NCI-H2107 (cell line): Measurements from ENCODE around the gene CADM1.

Experiments
- DNase-seq: peaks from one replicate; lab custom pipeline; 2025; lab: John Stamatoyannopoulos, UW

The CADM1 gene

GRCh38 chr11:115181538-115181937 lies 322.7 kb downstream of the CADM1 start:
- DNase-seq, result no peak

- no peak for DNase-seq
Observed at GRCh38 chr11:115180272-115180671, 323.9 kb downstream of the CADM1 start.

DNA sequence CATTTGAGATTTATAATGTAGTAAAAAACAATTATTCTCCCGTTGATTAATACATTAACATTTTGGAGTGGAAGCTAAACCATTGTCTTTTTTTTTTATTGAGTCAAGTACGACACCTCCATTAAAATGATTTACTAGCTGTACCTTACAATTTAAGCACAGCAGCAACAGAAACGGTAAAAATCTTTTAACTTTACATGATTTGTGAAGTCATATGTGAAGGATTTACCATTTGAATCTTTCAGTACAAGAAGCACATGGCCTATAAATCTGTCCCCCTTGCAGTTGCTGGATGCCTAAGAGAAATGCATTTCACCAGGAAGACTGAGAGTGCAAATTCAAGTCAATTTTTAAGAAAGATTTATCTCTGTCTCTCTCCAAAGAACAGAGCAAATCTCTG lies 324.6 kb downstream of the CADM1 start:
- DNase-seq, result no peak

DNA sequence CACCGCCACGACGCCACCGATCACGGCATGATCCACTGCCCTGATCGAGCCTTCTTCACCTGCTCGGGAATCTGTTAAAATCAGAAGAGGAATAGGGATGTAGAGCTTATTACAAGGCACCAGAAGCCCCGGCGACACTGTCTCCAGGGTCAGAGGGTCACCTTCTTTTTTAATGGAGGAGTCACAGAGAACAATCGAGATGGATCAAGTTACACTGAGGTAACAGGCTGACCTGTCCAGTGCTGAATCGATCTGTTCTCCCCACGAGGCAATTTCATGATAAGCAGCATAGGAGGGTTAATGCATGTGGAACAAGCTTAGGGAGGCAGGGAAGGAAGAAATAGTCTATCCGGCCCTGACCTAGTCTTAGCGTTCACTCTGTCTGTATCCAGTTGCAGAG lies 325.5 kb downstream of the CADM1 start:
- no peak for DNase-seq

DNA sequence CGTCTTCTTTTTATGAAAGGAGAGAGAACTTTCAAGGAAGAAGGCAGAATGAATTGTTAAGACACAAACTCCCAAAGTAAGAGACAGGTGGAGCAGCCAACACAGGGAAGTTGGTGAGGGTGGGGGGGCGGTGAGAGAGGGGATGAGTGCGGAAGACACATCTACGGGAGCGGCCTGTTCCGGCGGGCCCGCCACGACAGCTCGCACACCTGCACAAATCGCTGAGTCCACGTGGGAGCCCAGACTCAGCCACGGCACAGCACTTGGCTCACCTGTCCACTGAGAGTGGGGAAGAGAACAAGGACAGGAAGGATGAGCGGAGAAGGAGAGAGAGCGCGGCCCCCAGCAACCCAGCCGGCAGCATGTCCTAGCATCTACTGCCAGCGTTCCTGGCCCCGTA lies 331.1 kb downstream of the CADM1 start:
- DNase-seq, result no peak

DNA sequence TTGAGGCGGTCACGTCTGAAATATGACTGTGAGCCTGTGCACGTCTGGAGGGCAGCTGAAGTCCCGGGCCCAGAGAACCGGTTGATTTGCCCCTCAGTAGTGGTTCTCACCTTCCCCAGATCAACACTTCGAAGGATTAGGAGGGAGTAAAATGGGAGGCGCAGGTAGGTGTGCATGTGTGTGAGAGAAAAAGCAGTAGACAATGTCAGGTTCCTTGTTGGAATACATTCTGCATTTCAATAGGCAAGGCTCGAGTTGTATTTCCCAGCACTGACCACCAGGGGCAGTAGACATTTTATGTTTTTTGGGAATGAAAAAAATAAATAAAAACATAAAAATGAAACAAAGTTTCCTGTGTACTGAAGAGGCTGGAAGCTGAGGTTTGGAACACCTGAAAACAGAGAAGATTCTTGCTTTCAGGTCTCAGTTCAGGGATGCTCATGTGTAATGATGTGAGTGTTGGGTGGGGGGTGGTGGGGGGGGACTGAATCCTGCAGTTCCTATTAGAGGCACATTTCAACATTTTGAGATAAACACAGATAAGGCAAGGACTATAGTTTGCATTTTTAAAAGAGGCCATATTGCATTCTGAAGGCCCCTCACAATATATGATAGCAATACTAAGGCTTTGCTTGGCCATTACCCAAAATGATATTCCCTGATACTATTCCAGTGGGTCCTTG lies 333.9 kb downstream of the CADM1 start:
- no peak for DNase-seq

DNA sequence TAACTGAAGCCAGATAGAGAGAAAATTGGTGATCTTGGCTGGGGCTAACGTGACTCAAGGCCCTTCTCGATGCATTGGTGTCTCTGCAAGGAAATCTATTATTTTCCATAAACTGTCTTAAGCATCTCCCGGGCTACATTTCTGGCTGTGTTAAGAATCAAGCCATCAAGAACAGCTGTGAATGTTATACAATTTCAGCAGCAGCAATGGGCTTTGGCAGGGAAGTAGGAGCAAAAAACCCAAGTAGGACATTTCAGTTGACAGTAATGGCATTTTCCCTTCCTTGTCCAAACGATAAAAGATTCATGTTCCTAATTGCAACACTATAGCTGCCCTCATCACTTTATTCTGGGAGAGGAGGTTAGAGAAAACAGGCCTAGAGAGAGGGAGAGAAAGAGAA lies 335.0 kb downstream of the CADM1 start:
- DNase-seq, result no peak

GRCh38 chr11:115168686-115169085 lies 335.5 kb downstream of the CADM1 start:
- no peak for DNase-seq

- peak; percentile 12 for DNase-seq
Observed at GRCh38 chr11:115168229-115168671, 336.0 kb downstream of the CADM1 start.

DNA sequence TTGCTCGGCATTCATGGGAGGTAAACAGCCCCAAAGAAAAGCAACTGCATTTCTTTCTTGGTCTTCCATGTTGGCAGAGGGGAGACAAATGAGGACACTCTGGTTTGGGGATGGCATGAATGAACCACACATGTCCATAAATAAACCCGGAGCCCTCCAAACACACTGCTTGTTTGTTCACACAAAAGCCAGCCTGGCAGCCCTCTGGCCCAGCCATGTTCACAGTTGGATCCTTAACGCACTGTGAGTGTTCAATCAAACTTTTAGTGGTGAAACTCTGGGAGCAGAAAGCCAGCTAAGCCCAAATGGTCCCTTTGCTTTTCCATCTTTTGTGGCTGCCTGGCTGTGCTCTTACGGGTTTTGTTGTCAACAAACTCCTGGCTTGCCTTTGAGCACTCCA lies 336.8 kb downstream of the CADM1 start:
- DNase-seq, result no peak

DNA sequence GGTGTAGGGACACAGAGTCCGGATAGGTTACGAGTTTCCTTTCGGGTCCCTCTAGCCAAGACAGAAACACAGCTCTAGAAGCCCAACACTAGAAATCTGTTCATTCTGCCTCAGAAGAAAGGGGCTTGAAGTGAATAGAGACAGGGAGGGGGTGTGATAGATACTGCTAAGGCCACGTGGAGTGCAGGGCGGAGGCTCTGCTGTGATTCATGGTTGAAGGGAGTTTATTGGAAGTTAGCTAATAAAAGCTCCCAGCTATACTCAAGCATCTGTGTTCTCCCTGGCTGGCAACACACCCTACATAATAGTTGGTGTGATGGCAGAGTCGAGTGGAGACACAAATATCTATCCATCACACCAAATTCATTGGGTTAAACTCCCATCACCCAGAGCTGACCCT lies 337.4 kb downstream of the CADM1 start:
- no peak for DNase-seq

- DNase-seq, result peak; percentile 36
Observed at GRCh38 chr11:115164774-115165173, 339.4 kb downstream of the CADM1 start.

- DNase-seq, result no peak
Observed at GRCh38 chr11:115162919-115163318, 341.3 kb downstream of the CADM1 start.

DNA sequence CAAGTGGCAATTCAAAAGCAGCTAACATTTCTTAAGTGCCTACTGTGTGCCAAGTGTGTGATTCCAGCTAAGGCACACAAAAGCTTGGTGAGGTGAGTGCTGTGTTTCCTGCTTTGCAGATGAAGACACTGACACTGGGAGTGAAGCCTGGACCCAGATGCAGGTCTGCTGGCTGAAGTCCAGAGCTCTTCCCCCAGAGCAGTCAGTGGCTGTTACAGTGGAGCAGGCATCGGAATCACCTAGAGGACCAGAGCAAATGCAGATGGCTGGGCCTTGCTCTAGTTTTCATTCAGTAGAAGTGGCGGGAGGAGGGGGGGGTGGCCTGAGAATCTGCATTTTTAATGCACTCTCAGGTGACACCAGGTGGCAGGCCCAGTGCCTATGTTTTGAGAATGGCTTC lies 342.3 kb downstream of the CADM1 start:
- no peak for DNase-seq

GRCh38 chr11:115159207-115159606 lies 345.0 kb downstream of the CADM1 start:
- DNase-seq, result peak; percentile 22

GRCh38 chr11:115158053-115158452 lies 346.2 kb downstream of the CADM1 start:
- DNase-seq, result no peak

DNA sequence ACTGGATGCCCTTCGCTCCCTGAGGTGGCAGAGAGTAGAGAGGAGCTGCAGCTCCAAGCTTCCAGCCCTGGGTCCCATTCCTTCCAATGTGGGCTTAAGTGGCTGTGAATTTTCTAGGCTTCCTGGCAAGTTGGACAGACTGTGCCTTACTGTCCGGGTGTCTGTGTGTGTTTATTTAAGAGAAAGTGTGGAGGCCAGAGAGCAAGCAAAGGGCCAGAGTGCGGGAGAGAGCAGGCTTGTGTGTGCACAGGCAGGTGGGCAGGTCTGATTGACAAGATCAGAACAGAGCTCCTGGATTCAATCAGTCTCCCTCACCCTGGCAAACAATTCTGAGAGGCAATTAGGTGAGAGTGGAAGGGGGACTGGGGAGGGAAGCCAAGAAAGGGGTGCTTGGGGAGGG lies 347.0 kb downstream of the CADM1 start:
- no peak for DNase-seq

DNA sequence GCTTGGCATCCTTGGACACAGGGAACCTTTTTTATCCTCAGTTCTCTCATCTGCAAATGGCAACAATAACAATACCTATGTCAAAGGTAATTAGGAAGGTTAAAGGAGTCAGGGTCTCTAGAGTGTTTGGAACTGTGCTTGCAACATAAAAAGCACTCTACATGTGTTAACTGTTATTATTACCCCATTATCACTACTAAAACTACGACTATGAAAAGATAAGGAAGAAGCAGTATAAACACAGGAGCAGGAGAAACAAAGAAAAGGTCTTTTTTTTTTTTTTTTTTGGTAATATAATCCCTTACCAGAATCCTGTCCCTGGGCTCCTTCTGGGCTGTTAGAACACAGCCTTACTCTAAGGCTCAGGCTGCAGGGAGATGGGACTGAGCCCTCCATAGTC lies 348.2 kb downstream of the CADM1 start:
- no peak for DNase-seq

- no peak for DNase-seq
Observed at GRCh38 chr11:115155320-115155719, 348.9 kb downstream of the CADM1 start.

DNA sequence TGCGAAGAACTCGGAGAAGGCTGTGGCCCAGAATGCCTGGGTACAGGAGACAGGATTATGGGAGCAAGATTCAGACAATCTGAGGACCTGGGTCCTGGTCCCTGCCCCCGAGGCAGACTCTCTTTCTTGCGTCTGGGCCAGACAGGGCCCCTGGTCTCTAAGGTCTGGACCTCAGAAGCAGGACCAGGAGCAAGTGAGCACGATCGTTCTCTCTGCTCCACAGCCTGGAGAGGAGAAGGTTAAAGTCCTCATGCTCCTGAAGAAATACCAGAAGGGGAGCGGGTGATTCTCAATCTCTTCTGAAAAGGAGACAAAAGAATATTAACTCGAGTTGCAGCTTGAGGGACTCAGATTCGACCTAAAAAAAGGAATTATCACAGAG lies 349.9 kb downstream of the CADM1 start:
- DNase-seq, result no peak

DNA sequence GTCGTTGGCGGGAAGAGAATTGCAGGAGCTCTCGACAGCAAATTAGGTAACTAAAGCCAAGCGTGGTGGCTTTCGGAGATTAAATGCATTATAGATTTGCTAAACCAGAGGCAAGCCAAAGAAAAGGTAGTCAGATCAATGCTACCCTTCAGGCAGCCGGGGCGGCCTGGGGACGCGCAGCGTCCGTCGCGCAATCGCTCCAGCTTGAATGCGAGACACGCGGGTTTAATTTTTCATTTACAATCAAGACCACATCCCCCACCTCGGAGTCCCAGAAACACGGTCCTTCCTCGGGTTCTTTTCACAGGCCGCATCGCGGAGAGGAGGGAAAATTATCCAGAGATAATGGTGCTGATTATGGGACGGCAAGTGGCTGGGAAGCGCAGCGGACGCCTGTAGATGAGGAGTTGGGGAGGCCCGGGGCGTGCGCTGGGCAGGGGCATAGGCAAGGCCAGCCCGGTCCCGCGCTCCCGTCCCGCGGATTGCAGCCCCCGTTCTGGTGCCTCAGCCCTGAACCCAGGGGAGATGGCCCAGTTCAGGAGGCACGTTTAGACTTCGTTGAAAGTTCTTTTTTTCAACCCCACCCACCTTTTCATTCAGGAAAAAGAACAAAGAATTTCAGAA lies 350.4 kb downstream of the CADM1 start:
- no peak for DNase-seq

DNA sequence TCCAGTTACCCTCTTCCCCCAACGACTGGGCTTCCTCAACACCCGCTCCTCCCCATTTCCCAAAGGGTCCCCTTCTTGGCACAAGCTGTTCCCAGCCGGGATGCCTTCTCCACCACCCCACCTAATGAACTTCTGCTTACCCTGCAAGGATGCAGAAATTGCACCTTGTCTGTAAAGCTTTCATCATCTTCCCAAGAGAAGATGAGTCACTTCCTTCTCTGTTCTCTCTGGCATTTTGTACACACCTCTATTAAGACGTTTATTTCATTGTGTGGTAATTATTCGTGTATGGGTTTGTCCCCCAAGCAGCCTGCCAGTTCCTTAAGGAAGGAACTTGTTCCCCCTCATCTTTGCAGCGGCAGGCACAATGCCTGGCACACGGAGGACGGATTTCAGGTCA lies 351.1 kb downstream of the CADM1 start:
- DNase-seq, result no peak

GRCh38 chr11:115151010-115151409 lies 353.2 kb downstream of the CADM1 start:
- DNase-seq, result no peak

DNA sequence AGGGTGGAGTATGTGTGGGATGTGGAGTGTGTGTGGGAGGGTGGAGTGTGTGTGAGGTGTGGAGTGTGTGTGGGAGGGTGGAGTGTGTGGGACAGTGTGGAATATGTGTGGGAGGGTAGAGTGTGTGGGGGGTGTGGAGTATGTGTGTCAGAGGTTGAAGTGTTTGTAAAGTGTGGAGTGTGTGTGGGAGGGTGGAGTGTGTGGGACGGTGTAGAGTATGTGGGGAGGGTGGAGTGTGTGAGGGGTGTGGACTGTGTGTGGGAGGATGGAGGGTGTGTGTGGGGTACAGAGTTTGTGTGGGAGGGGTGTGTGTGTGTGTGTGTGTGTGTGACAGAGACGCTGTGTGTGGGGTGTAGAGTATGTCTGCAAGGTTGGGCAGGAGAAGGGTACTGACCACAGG lies 355.5 kb downstream of the CADM1 start:
- no peak for DNase-seq
